Karpas-422 (cell line): Measurements from ENCODE around the gene ZNF490. TPM values are rescaled to one million over a fixed set of nuclear protein-coding genes. Genes with fewer than 3 reads are reported as not detected.
"Not testable (repeated sequence)": the region's sequence is repeated elsewhere in the genome, so short reads cannot be mapped to it uniquely, and the experiment has no call there.

Source experiments
- DNase-seq: peaks from one replicate; pipeline ENCODE4 v3.0.0-alpha.2; 2015
- H2AFZ ChIP-seq: fragments of 200-600 bp; sonication (generic); 2 replicates; pipeline ENCODE4 v1.6.1; 2014; ENCODE audit warnings: antibody characterized with exemption, low read length, mixed read lengths
- H3K27ac ChIP-seq: fragments of 200-600 bp; sonication (generic); 2 replicates; pipeline ENCODE4 v1.5.1; 2014; ENCODE audit warnings: mild to moderate bottlenecking, low read length, moderate library complexity
- H3K27me3 ChIP-seq: fragments of 200-600 bp; sonication (generic); 2 replicates; pipeline ENCODE4 v1.6.1; 2014; ENCODE audit warnings: low read length, mixed read lengths
- H3K36me3 ChIP-seq: fragments of 200-600 bp; sonication (generic); 2 replicates; pipeline ENCODE4 v1.6.1; 2014; ENCODE audit warnings: low read length, mixed read lengths; ENCODE audit not compliant: insufficient read depth
- H3K4me1 ChIP-seq: fragments of 200-600 bp; sonication (generic); 2 replicates; pipeline ENCODE4 v1.6.1; 2014; ENCODE audit warnings: mild to moderate bottlenecking, low read length, mixed read lengths
- H3K4me2 ChIP-seq: fragments of 200-600 bp; sonication (generic); 2 replicates; pipeline ENCODE4 v1.6.1; 2014; ENCODE audit warnings: low read length, low read depth, mild to moderate bottlenecking; ENCODE audit not compliant: poor library complexity, severe bottlenecking
- H3K4me3 ChIP-seq: fragments of 200-600 bp; sonication (generic); 2 replicates; pipeline ENCODE4 v1.5.1; 2014; ENCODE audit warnings: mild to moderate bottlenecking, antibody characterized with exemption, low read length, mixed read lengths
- H3K79me2 ChIP-seq: fragments of 200-600 bp; sonication (generic); 2 replicates; pipeline ENCODE4 v1.6.1; 2014; ENCODE audit warnings: mild to moderate bottlenecking, low read length, mixed read lengths
- H3K9ac ChIP-seq: fragments of 200-600 bp; sonication (generic); 2 replicates; pipeline ENCODE4 v1.6.0; 2014; ENCODE audit warnings: low read length
- H3K9me2 ChIP-seq: fragments of 200-600 bp; sonication (generic), shearing (Covaris generic); replicated peaks from 2 replicates; pipeline ENCODE4 v1.6.0; 2014; ENCODE audit warnings: mild to moderate bottlenecking, low read length, moderate library complexity; ENCODE audit not compliant: insufficient read depth
- H3K9me3 ChIP-seq: fragments of 300-700, 200-600 bp; sonication (generic); 2 replicates; pipeline ENCODE4 v1.6.1; 2014; ENCODE audit warnings: low read length, mixed read lengths
- H4K20me1 ChIP-seq: fragments of 200-600 bp; sonication (generic); 2 replicates; pipeline ENCODE4 v1.6.1; 2014; ENCODE audit warnings: mild to moderate bottlenecking, antibody characterized with exemption, low read length, low read depth; ENCODE audit not compliant: insufficient read depth
- total RNA-seq: library from RNA; depleted of rRNA; stranded (reverse); fragments of >200 nt; shearing (Covaris generic); gene quantifications from 2 replicates; pipeline ENCODE4 v1.2.3, GENCODE V29; 2014; ENCODE audit warnings: low replicate concordance

The ZNF490 gene
- total RNA-seq, 1 experiment from 2014 or later: 14.2 TPM

DNA sequence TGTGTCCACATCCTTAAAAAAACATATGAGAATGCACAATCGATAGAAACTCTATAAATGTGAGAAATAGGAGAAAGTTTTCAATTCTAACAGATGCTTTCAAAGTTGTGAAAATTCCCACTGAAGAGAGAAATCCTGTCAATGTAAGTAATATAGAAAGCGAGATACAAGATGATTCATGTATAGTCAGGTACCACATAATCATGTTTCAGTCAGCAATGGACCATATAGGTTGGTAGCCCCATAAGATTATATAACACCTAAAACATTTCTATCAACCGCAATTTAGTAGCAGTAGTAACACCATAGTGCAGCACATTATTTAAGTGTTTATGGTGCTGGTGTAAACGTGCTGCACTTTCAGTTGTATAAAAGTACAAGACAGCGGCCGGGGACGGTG, 18.6 kb upstream of the ZNF490 start:
- peaks cover 18% of the 10 kb centered on the region for H3K9me3 ChIP-seq
- no peak overlapping the region for H2AFZ ChIP-seq
- no peak overlapping the region for H3K27ac ChIP-seq
- H3K4me1 ChIP-seq: no peaks in the 10 kb centered on the region
- no peaks in the 10 kb centered on the region for H3K9me2 ChIP-seq
- H3K4me3 ChIP-seq: no peak overlapping the region
- H3K79me2 ChIP-seq: no peaks in the 10 kb centered on the region
- DNase-seq: no peak
- H3K27me3 ChIP-seq: no peaks in the 10 kb centered on the region
- H3K4me2 ChIP-seq: no peak overlapping the region
- no peak overlapping the region for H3K9ac ChIP-seq
- peaks cover 69% of the 10 kb centered on the region for H3K36me3 ChIP-seq
- H4K20me1 ChIP-seq: no peaks in the 10 kb centered on the region

DNA sequence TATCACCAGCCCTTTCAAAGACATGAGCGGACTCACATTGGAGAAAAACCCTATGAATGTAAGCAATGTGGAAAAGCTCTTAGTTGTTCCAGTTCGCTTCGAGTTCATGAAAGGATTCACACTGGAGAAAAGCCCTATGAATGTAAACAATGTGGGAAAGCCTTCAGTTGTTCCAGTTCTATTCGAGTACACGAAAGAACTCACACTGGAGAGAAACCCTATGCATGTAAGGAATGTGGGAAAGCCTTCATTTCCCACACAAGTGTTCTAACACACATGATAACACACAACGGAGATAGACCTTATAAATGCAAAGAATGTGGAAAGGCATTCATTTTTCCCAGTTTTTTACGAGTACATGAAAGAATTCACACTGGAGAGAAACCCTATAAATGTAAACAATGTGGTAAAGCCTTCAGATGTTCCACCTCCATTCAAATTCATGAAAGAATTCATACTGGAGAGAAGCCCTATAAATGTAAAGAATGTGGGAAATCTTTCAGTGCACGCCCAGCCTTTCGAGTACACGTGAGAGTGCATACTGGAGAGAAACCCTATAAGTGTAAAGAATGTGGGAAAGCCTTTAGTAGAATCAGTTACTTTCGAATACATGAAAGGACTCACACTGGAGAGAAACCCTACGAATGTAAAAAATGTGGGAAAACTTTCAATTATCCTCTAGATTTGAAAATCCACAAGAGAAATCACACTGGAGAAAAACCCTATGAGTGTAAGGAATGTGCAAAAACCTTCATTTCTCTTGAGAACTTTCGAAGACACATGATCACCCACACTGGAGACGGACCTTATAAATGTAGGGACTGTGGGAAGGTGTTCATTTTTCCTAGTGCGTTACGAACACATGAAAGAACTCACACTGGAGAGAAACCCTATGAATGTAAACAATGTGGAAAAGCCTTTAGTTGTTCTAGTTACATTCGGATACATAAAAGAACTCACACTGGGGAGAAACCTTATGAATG, 17.7 kb upstream of the ZNF490 start:
- Histone ChIP-seq H3K4me1 (no peaks in the 10 kb centered on the region), H3K27ac (no peak overlapping the region), H4K20me1 (no peaks in the 10 kb centered on the region), H3K4me3 (no peak overlapping the region), H3K79me2 (peaks cover 2% of the 10 kb centered on the region; the same call in 1 of the 2 replicates), H3K9me3 (peaks cover 18% of the 10 kb centered on the region), H2AFZ (no peak overlapping the region), H3K9ac (no peak overlapping the region), H3K36me3 (peaks cover 63% of the 10 kb centered on the region), H3K4me2 (no peak overlapping the region), H3K27me3 (no peaks in the 10 kb centered on the region), H3K9me2 (no peaks in the 10 kb centered on the region)
- DNase-seq: no peak

DNA sequence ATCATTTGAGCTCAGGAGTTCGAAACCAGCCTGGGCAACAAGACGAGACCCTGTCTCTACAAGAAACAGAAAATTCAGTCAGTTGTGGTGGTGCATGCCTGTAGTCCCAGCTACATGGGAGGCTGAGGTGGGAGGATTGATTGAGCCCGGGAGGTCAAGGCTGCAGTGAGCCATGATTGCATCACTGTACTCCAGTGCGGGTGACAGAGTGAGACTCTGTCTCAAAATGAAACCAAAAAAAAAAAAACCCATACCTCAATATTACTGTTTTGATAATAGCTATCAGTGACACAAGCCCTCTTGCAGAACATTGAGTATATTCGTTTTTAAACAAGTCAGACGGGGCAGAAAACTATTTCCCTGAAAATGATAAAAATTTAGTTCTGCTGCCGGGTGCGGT, 16.3 kb upstream of the ZNF490 start:
- no peaks in the 10 kb centered on the region for H4K20me1 ChIP-seq
- H3K9me2 ChIP-seq: no peaks in the 10 kb centered on the region
- no peak overlapping the region for H3K9ac ChIP-seq
- no peak overlapping the region for H3K27ac ChIP-seq
- no peak for DNase-seq
- no peaks in the 10 kb centered on the region for H3K27me3 ChIP-seq
- no peaks in the 10 kb centered on the region for H3K4me1 ChIP-seq
- H3K9me3 ChIP-seq: peaks cover 18% of the 10 kb centered on the region
- no peak overlapping the region for H2AFZ ChIP-seq
- H3K4me3 ChIP-seq: no peak overlapping the region
- peaks cover 6% of the 10 kb centered on the region; the same call in 1 of the 2 replicates for H3K79me2 ChIP-seq
- no peak overlapping the region for H3K4me2 ChIP-seq
- peaks cover 59% of the 10 kb centered on the region for H3K36me3 ChIP-seq

DNA sequence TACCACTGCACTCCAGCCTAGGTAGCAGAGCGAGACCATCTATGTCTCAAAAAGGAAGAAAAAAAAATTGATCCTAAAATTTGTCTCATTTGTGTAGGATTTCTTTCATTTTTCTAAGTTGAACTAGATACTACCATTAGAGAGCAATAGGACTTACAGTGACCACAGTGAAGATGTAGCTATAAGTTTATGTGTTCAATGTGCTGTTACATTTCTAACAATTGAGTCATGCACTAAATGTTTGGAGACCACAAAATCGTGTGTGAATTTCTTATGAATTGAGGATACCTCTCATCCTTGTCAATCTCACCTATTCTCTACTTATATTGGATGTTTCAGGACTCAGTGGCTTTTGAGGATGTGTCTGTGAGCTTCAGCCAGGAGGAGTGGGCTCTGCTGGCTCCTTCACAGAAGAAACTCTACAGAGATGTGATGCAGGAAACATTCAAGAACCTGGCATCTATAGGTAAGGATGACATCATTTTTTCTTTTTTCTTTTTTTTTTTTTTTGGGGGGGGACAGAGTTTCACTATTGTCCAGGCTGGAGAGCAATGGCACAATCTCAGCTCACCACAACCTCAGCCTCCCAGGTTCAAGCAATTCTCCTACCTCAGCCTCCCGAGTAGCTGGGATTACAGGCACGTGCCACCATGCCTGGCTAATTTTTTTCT, 12.9 kb upstream of the ZNF490 start:
- Histone ChIP-seq H3K9ac (no peak overlapping the region), H3K4me2 (no peak overlapping the region), H4K20me1 (no peaks in the 10 kb centered on the region), H3K9me3 (peaks cover 9% of the 10 kb centered on the region), H3K36me3 (peaks cover 39% of the 10 kb centered on the region), H3K27me3 (no peaks in the 10 kb centered on the region), H3K4me1 (no peaks in the 10 kb centered on the region), H3K4me3 (no peak overlapping the region), H2AFZ (no peak overlapping the region), H3K27ac (no peak overlapping the region), H3K79me2 (peaks cover 31% of the 10 kb centered on the region), H3K9me2 (no peaks in the 10 kb centered on the region)
- DNase-seq: no peak

DNA sequence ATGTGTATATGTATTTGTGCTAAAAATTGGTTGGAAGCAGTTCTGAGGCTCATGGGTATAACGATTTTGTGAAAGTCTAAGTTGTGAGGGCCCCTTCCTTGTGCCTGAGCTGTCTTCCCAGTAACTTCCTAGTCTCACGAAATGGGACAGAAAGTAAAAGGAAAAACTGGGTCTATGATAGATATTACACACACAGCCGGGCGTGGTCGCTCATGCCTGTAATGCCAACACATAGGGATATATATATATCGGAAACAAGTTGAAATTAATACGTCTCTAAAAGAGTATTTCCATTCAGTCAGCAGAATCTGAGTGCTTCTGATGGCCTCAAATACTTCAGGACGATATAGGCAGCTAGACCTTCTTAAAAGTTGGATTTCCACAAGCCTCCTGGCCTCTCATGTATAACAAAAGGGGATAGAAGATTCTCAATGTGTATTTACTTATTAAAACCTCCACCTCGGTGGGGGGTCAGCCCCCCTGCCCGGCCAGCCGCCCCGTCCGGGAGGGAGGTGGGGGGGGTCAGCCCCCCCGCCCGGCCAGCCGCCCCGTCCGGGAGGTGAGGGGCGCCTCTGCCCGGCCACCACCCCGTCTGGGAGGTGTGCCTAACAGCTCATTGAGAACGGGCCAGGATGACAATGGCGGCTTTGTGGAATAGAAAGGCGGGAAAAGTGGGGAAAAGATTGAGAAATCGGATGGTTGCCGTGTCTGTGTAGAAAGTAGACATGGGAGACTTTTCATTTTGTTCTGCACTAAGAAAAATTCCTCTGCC, 10.8 kb upstream of the ZNF490 start:
- DNase-seq, H3K9ac ChIP-seq, H3K27me3 ChIP-seq, H3K4me2 ChIP-seq, H3K27ac ChIP-seq, H3K4me1 ChIP-seq, H4K20me1 ChIP-seq, H3K9me3 ChIP-seq, H3K9me2 ChIP-seq, H2AFZ ChIP-seq, H3K4me3 ChIP-seq: not testable (repeated sequence)
- H3K36me3 ChIP-seq: peaks cover 31% of the 10 kb centered on the region
- peaks cover 52% of the 10 kb centered on the region for H3K79me2 ChIP-seq

DNA sequence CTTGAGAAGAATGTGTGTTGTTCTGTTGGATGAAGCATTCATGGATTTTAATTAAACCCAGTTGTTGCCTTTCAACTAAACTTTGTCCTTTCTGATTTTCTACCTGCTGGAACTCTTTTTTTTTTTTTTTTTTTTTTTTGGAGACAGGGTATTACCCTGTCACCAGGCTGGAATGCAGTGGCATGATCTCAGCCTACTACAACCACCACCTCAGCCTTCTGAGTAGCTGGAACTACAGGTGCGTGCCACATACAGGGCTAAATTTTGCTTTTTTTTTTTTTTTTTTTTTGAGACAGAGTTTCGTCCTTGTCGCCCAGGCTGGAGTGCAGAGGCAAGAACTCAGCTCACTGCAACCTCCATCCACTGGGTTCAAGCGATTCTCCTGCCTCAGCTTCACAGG, 7.0 kb upstream of the ZNF490 start:
- H3K9me2 ChIP-seq: no peaks in the 10 kb centered on the region
- H3K4me3 ChIP-seq: no peak overlapping the region
- peaks cover 28% of the 10 kb centered on the region for H3K36me3 ChIP-seq
- peaks cover 62% of the 10 kb centered on the region for H3K79me2 ChIP-seq
- DNase-seq: no peak
- peaks cover 35% of the 10 kb centered on the region for H3K4me1 ChIP-seq
- no peak overlapping the region for H2AFZ ChIP-seq
- no peaks in the 10 kb centered on the region for H3K9me3 ChIP-seq
- H3K9ac ChIP-seq: no peak overlapping the region
- H3K27me3 ChIP-seq: no peaks in the 10 kb centered on the region
- H3K4me2 ChIP-seq: no peak overlapping the region
- peaks cover 7% of the 10 kb centered on the region for H4K20me1 ChIP-seq
- no peak overlapping the region for H3K27ac ChIP-seq

DNA sequence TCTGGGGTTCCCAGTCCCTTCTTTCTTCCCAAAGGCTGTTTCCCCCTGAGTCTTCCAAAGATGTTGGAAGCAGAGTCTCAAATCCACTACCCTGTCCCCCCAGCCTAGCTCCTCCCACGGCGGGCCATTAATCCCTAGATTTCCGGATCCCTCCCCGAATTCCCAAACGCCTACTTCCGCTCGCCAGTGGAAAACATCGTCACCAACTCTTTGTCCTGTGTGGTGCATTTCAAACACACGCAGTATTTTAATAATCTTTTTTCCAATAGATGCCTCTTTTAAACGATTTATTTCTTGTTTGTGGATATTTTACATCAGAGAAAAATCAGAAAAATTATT, 717 bp upstream of the ZNF490 start:
- Histone ChIP-seq H3K4me2 (peak overlapping the region; percentile 94), H4K20me1 (peaks cover 7% of the 10 kb centered on the region), H3K4me1 (peaks cover 49% of the 10 kb centered on the region), H2AFZ (no peak overlapping the region), H3K9ac (peak overlapping the region; percentile 85), H3K36me3 (peaks cover 21% of the 10 kb centered on the region), H3K79me2 (peaks cover 52% of the 10 kb centered on the region), H3K9me3 (no peaks in the 10 kb centered on the region), H3K27ac (peak overlapping the region; percentile 95), H3K4me3 (peak overlapping the region; percentile 86), H3K9me2 (no peaks in the 10 kb centered on the region), H3K27me3 (no peaks in the 10 kb centered on the region)
- no peak for DNase-seq

DNA sequence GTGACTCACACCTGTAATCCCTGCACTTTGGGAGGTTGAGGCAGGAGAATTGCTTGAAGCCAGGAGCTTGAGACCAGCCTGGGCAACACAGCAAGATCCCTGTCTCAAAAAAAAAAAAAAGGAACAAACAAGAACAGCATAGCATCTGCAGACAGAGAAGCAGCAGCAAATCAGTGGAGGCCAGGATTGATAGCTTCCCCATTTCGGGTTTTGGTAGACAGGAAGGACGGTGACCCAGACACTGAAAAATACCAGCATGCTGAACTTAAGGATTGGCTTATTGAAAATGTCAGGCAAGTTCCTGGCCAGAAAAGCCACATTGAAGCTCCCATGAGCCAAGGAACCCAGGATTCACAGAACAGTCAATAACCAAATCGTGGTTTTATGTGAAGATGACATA, 3.0 kb downstream of the ZNF490 start:
- Histone ChIP-seq H3K36me3 (peaks cover 19% of the 10 kb centered on the region), H3K4me1 (peaks cover 19% of the 10 kb centered on the region), H2AFZ (no peak overlapping the region), H3K9me2 (no peaks in the 10 kb centered on the region), H3K27ac (no peak overlapping the region), H3K79me2 (peaks cover 36% of the 10 kb centered on the region), H3K27me3 (no peaks in the 10 kb centered on the region), H4K20me1 (no peaks in the 10 kb centered on the region), H3K9me3 (no peaks in the 10 kb centered on the region), H3K4me2 (no peak overlapping the region), H3K4me3 (no peak overlapping the region), H3K9ac (no peak overlapping the region)
- no peak for DNase-seq
